ENCODE measurements around the gene ALOX12. TPM values are rescaled to one million over a fixed set of nuclear protein-coding genes. Genes with fewer than 3 reads are reported as not detected.
A peak's percentile ranks its signal among the peaks of the same experiment; 100 is the strongest.
"Not testable (repeated sequence)": the region's sequence is repeated elsewhere in the genome, so short reads cannot be mapped to it uniquely, and the experiment has no call there.

Gene ALOX12
- total and polyA plus RNA-seq, 8 donors: 0.92 to 3.4 TPM; not detected in 6

DNA sequence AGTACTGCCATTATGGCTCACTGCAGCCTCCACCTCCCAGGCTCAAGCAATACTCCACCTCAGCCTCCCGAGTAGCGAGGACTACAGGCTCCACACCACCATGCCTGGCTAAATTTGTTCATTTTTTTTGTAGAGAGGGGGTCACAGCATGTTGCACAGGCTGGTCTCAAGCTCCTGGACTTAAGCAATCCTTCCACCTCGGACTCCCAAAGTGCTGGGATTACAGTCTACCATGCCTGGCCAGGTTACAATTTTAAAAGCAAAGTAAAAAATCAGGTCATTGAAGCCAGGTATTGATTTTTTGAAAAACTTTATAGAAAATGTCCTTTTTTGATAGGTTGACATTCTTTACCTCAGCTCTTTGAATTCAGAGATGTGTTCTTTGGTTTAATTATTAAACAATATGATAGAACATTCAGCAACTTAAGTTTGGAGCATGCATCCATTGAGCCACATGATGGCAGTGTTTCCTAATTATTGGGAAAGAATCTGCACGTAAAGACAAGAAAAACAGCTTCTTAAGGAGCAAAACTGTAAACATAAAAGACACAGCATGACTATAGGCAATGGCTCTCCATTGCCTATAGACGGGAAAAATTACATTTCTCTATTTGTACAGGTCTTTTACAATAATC is 49.8 kb downstream of the ALOX12 start:
- TF ChIP-seq POLR2A (IDR thresholded peaks at IDR 0.05) (no peak), POLR2AphosphoS5 (IDR thresholded peaks at IDR 0.05) (peak in 1 of 3 donors; percentile 9)
- TF ChIP-seq, protein P1, sequence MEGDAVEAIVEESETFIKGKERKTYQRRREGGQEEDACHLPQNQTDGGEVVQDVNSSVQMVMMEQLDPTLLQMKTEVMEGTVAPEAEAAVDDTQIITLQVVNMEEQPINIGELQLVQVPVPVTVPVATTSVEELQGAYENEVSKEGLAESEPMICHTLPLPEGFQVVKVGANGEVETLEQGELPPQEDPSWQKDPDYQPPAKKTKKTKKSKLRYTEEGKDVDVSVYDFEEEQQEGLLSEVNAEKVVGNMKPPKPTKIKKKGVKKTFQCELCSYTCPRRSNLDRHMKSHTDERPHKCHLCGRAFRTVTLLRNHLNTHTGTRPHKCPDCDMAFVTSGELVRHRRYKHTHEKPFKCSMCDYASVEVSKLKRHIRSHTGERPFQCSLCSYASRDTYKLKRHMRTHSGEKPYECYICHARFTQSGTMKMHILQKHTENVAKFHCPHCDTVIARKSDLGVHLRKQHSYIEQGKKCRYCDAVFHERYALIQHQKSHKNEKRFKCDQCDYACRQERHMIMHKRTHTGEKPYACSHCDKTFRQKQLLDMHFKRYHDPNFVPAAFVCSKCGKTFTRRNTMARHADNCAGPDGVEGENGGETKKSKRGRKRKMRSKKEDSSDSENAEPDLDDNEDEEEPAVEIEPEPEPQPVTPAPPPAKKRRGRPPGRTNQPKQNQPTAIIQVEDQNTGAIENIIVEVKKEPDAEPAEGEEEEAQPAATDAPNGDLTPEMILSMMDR (IDR thresholded peaks at IDR 0.05): peak in 5 of 7 experiments; percentile 63 to 87 (median 73)
- intact Hi-C loops (cut with DNase I; ENCODE audit: low total_unique reads): no loop called here
- 9 to 16% (median 11%) methylated on average over 4 to 5 of the region's 5 CpGs for WGBS, 5 donors
- Histone ChIP-seq H3K27me3 (peaks cover 0 to 72% (median 24%) of the 10 kb centered on the region in 3 donors), H3K9me3 (no peaks in the 10 kb centered on the region), H3K4me3 (peak overlapping the region in 3 of 4 donors; percentile 14 to 42 (median 26)), H3K27ac (peak overlapping the region; percentile 61 to 88 (median 75)), H3K4me1 (peaks cover 29 to 55% (median 48%) of the 10 kb centered on the region in 4 donors), H3K36me3 (no peaks in the 10 kb centered on the region)
- peak; percentile 56 to 93 for DNase-seq

DNA sequence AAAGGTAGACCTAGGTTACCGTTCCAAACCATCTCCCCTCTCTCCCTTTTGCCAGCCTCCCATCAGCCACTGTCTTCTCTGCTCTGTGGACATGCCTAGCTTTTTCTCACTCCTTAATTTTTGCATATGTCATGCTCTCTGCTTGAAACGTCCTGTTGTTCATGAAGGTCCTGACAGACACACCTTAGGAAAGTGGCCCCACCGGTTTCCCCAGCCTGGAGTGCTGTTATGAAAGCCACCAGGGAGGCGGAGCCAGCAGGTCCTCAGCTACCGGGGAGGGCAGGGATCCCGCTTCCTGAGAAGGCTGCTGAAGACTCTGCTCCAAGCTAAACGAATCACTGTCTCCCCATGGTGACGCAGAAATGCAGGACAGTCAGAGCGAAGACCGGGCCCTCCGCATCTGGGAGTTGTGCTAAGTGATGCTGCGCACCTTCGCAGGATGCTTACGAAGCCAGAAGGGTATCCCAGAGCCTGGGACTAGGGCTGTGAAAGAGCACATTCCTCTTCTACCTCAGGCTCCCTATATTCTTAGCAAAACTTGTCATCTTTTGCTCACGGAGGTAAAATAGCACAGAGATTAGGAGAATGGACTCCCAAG is 50.4 kb downstream of the ALOX12 start:
- H3K27ac ChIP-seq: peak overlapping the region; percentile 61 to 88 (median 75)
- DNase-seq: peak; percentile 94 to 96
- H3K4me3 ChIP-seq: peak overlapping the region; percentile 14 to 42 (median 29)
- 9 to 26% (median 13%) methylated on average over 14 to 15 of the region's 15 CpGs for WGBS, 5 donors
- peaks cover 29 to 55% (median 48%) of the 10 kb centered on the region in 4 donors for H3K4me1 ChIP-seq
- H3K9me3 ChIP-seq: no peaks in the 10 kb centered on the region
- H3K27me3 ChIP-seq: peaks cover 0 to 74% (median 24%) of the 10 kb centered on the region in 3 donors
- TF ChIP-seq POLR2A (IDR thresholded peaks at IDR 0.05) (no peak), EP300 (IDR thresholded peaks at IDR 0.05) (no peak), POLR2AphosphoS5 (IDR thresholded peaks at IDR 0.05) (peak in 1 of 3 donors; percentile 25)
- TF ChIP-seq, protein P1 (IDR thresholded peaks at IDR 0.05): no peak
- intact Hi-C loops (cut with DNase I; ENCODE audit: low total_unique reads): no loop called here
- H3K36me3 ChIP-seq: no peaks in the 10 kb centered on the region

DNA sequence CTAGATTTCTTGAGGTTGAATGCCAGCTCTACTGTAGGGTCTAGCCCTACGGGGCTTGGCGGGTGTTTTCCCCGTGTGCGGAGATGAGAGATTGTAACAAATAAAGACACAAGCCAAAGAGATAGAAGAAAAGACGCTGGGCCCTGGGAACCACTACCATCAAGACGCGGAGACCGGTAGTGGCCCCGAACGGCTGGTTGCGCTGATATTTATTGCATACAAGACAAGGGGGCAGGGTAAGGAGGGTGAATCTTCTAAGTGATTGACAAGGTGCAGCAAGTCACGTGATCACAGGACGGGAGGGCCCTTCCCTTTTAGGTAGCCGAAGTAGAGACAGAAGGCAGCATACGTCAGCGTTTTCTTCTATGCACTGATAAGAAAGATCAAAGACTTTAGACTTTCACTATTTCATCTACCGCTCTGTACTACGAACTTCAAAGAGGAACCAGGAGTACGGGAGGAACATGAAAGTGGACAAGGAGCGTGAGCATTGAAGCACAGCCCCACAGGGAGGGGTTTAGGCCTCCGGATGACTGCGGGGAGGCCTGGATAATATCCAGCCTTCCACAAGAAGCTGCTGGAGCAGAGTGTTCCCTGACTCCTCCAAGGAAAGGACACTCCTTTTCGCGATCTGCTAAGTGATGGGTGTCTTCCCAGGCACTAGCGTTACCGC is 51.0 kb downstream of the ALOX12 start:
- peak overlapping the region; percentile 14 to 42 (median 29) for H3K4me3 ChIP-seq
- H3K9me3 ChIP-seq; H3K36me3 ChIP-seq; intact Hi-C loops (cut with DNase I; ENCODE audit: low total_unique reads): not testable (repeated sequence)
- peaks cover 0 to 68% (median 23%) of the 10 kb centered on the region in 3 donors for H3K27me3 ChIP-seq
- peak in 1 of 3 donors; percentile 25 for TF ChIP-seq POLR2AphosphoS5 (IDR thresholded peaks at IDR 0.05)
- WGBS, 5 donors: 9 to 14% (median 10%) methylated on average over 26 of the region's 26 CpGs
- peak; percentile 63 to 75 for DNase-seq
- H3K27ac ChIP-seq: peak overlapping the region; percentile 61 to 88 (median 75)
- peaks cover 29 to 54% (median 48%) of the 10 kb centered on the region in 4 donors for H3K4me1 ChIP-seq

DNA sequence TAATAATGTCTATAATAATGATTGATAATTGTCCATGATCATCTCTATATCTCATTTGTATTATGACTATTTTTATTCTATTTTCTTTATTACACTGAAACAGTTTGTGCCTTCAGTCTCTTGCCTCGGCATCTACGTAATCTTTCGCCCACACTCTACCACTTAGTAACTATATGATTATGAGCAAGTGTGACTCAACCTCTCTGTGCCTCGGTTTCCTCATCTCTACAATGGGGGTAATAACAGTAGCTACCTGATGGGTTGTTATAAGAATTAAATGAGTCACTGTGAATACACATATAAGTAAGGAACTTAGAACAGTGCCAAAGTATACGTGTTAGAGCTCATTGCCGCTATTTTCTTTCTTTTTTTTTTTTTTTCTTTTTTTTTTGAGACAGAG is 51.7 kb downstream of the ALOX12 start:
- Histone ChIP-seq H3K27ac (peak overlapping the region in 2 of 5 donors; percentile 82 to 88), H3K36me3 (no peaks in the 10 kb centered on the region), H3K4me3 (peak overlapping the region in 1 of 4 donors; percentile 42), H3K9me3 (no peaks in the 10 kb centered on the region), H3K27me3 (peaks cover 0 to 61% (median 16%) of the 10 kb centered on the region in 3 donors), H3K4me1 (peaks cover 24 to 52% (median 45%) of the 10 kb centered on the region in 4 donors)
- intact Hi-C loops (cut with DNase I; ENCODE audit: low total_unique reads): no loop called here
- no peak for DNase-seq
- no peak for TF ChIP-seq EP300 (IDR thresholded peaks at IDR 0.05)
- no peak for TF ChIP-seq POLR2AphosphoS5 (IDR thresholded peaks at IDR 0.05)
- TF ChIP-seq, protein P1 (IDR thresholded peaks at IDR 0.05): no peak
- no peak for TF ChIP-seq POLR2A (IDR thresholded peaks at IDR 0.05)
- 63 to 73% (median 68%) methylated on average over 6 of the region's 6 CpGs for WGBS, 5 donors

Data from stomach (tissue), 9 donors.